ENCODE measurements around the gene CACNA2D1.
"Not testable (repeated sequence)": the region's sequence is repeated elsewhere in the genome, so short reads cannot be mapped to it uniquely, and the experiment has no call there.

CACNA2D1 gene

GRCh38 chr7:82393076-82393839 lies 50.3 kb downstream of the CACNA2D1 start:
- no peak overlapping the region for H3K4me3 ChIP-seq (ENCODE audit: low read length)
- no peak for TF ChIP-seq ZNF274 (IDR thresholded peaks at IDR 0.05; ENCODE audit: low read depth, low read length)

DNA sequence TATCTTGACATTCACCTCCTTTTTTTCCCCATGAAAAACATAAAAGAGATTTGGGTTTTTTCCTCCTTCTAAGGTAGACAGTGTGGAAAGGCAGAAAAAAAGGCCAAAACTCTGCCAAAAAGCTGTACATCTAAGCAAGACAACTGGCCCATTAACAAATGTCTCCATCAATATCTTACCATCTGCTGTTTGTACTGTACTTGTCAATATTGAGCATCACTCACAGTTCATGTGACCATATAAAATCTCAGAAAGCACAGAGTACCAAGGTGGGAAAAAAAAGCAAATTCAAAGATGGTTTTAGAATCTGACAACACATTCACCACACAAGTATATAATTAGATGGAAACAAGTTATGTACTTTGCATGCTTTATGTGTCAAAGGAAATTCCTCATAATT lies 52.6 kb downstream of the CACNA2D1 start:
- no peak for TF ChIP-seq ZNF274 (IDR thresholded peaks at IDR 0.05; ENCODE audit: low read depth, low read length)
- no peak overlapping the region for H3K4me3 ChIP-seq (ENCODE audit: low read length)

DNA sequence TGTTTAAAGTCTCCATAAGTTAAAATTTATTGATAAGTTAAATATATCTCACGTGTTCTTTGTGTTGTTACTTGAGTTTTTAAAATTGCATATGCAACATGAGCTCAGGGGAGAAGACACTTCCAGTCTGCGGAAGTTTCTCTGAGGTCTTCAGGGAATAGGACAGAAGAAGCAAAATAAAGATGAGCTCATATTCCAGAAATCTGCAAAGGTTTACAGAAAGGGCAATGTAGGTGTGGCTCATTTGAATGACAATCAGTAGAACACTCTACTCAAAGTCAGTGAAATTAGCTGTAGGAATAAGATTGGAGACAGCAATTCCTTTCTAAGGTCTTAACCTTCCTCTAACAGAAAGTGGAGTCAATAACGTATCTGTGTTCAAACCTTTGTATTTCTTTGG lies 53.7 kb downstream of the CACNA2D1 start:
- no peak for TF ChIP-seq ZNF274 (IDR thresholded peaks at IDR 0.05; ENCODE audit: low read depth, low read length)
- H3K4me3 ChIP-seq (ENCODE audit: low read length), result no peak overlapping the region

GRCh38 chr7:82388138-82388537 lies 55.4 kb downstream of the CACNA2D1 start:
- H3K4me3 ChIP-seq (ENCODE audit: low read length), result no peak overlapping the region

GRCh38 chr7:82386571-82386970 lies 57.0 kb downstream of the CACNA2D1 start:
- H3K4me3 ChIP-seq (ENCODE audit: low read length), result not testable (repeated sequence)

More at GRCh38 chr7:82388138-82388537, 55.4 kb downstream of the CACNA2D1 start:
- no peak for TF ChIP-seq ZNF274 (IDR thresholded peaks at IDR 0.05; ENCODE audit: low read depth, low read length)

DNA sequence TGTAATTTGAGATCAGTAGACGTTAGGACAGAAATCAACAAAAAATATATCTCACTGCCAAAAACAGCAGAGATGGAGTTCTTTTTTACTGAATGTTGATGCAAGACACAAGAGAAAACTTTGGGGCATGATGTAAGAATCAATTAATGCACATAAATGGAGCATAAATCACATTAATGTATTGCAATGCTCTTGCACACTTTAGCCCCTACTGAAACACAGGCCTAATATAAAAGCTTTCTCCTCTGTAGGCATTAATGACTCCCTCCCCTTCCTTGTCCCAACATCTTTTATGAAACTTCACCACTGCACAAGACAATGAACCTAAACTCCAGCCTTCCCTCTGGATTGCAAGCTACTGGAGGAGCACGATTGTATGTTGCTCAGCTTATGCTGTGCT lies 58.8 kb downstream of the CACNA2D1 start:
- H3K4me3 ChIP-seq (ENCODE audit: low read length), result no peak overlapping the region
- TF ChIP-seq ZNF274 (IDR thresholded peaks at IDR 0.05; ENCODE audit: low read depth, low read length), result no peak

DNA sequence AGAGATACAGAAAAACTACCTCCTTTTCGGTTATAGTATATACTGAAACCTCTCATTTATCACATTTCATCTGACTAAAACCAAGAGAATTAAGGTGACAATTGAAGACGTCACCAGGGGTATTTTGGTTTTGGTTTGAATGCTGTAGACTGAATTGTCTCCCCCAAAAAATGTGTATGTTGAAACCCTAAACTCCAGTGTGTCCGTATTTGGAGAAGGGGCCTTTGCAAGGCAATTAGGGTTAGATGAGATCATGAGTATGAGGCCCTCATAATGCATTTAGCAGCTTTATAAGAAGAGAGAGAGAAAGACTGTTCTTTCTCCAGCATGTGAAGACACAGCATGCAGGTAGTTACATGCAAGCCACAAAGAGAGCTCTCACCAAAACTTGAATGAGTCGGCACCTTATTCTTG lies 59.5 kb downstream of the CACNA2D1 start:
- H3K4me3 ChIP-seq (ENCODE audit: low read length), result no peak overlapping the region

DNA sequence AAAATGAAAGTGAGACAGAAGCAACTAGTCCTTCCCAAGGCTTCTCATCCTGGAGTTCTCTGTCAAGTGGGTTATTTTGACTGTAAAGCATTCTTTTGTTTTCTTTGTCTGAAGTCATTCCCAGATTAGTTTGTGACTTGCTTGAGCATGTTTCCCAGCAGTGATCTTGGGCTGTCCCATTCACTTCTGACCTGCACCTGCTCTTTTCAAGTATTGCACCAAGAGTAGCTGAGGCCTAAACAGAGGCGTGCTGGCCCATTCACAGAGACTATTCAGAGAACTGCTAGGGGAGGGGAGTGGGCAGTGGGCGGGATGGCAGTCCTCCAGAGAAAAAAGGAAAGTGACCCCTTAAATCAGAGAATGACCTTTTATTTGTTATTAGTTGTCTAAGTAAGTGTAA lies 61.3 kb downstream of the CACNA2D1 start:
- no peak overlapping the region for H3K4me3 ChIP-seq (ENCODE audit: low read length)
- no peak for TF ChIP-seq ZNF274 (IDR thresholded peaks at IDR 0.05; ENCODE audit: low read depth, low read length)

More for the DNA sequence above, 59.5 kb downstream of the CACNA2D1 start:
- TF ChIP-seq ZNF274 (IDR thresholded peaks at IDR 0.05; ENCODE audit: low read depth, low read length), result no peak

DNA sequence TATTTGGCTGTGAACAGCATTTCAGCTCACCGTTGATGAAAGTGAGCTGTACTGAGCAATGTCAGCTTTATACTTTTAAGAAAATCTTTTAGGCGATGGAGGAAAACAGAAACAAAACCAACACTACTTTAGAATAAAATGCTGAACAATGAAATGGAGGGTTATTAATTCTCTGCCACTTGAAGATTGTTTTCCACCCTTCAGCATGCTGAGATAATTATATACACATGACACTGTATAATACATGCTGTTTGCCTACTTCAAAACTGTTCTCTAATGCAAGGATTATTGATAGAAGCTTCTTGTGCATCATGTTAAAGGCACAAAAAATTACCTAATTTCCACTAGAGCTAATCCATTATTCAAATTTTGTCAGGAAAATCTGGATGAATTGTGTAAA lies 66.8 kb downstream of the CACNA2D1 start:
- TF ChIP-seq ZNF274 (IDR thresholded peaks at IDR 0.05; ENCODE audit: low read depth, low read length), result no peak
- no peak overlapping the region for H3K4me3 ChIP-seq (ENCODE audit: low read length)

DNA sequence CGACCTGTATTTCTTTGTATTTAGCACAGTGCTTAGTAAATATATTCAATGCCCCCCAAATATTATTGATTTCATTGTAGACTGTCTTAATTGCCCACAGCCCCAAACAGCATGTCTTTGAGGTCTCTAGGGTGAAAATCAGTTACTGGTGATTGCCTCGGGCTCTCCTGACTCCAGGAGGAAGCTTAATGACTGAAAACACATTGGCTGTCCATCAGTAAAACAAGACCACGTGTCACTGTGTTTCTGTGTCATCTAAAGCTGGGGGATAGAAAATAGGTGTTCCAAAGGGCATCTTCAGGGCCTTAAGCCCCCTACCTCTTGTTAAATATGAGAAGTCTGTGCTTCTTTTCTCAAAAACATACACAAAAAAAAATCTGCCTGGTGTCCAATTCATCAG lies 67.9 kb downstream of the CACNA2D1 start:
- H3K4me3 ChIP-seq (ENCODE audit: low read length), result no peak overlapping the region
- no peak for TF ChIP-seq ZNF274 (IDR thresholded peaks at IDR 0.05; ENCODE audit: low read depth, low read length)

GRCh38 chr7:82375129-82375528 lies 68.4 kb downstream of the CACNA2D1 start:
- no peak for TF ChIP-seq ZNF274 (IDR thresholded peaks at IDR 0.05; ENCODE audit: low read depth, low read length)
- no peak overlapping the region for H3K4me3 ChIP-seq (ENCODE audit: low read length)

DNA sequence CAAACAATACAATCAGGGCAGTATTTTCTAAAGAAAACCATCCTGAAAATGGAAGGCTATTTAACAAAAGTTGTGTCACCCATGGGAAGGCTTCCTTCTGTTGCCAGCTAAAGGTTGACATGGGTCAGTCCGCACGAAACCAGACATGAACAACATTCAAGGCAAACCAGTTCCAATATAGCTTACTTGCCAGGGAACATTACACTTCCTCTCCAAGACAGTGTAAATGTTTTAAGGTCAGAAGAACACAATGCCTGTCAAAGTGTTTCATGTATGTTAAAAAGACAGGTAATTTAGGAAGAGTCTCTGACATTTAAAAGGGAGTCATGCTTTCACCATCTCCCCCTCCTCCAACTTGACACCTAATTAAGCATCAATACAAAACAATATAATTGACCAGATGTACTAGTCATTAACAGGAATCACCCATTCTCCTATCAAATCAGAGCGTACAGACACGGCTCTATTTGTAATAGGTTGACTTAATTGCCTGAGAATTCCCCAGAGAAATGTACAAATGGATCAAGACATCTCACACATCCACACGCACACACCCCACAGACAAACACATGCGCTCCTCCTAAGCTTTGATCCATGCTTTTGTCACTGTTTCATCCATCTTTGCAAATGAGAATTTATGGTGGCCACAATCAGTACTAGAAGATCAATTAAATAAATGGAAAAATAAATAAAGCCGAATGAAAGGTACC lies 69.5 kb downstream of the CACNA2D1 start:
- TF ChIP-seq ZNF274 (IDR thresholded peaks at IDR 0.05; ENCODE audit: low read depth, low read length), result no peak
- H3K4me3 ChIP-seq (ENCODE audit: low read length), result no peak overlapping the region

- no peak overlapping the region for H3K4me3 ChIP-seq (ENCODE audit: low read length)
- TF ChIP-seq ZNF274 (IDR thresholded peaks at IDR 0.05; ENCODE audit: low read depth, low read length), result no peak
Measured at GRCh38 chr7:82364671-82365070, 78.9 kb downstream of the CACNA2D1 start.

GRCh38 chr7:82364048-82364447 lies 79.5 kb downstream of the CACNA2D1 start:
- no peak overlapping the region for H3K4me3 ChIP-seq (ENCODE audit: low read length)
- TF ChIP-seq ZNF274 (IDR thresholded peaks at IDR 0.05; ENCODE audit: low read depth, low read length), result no peak

DNA sequence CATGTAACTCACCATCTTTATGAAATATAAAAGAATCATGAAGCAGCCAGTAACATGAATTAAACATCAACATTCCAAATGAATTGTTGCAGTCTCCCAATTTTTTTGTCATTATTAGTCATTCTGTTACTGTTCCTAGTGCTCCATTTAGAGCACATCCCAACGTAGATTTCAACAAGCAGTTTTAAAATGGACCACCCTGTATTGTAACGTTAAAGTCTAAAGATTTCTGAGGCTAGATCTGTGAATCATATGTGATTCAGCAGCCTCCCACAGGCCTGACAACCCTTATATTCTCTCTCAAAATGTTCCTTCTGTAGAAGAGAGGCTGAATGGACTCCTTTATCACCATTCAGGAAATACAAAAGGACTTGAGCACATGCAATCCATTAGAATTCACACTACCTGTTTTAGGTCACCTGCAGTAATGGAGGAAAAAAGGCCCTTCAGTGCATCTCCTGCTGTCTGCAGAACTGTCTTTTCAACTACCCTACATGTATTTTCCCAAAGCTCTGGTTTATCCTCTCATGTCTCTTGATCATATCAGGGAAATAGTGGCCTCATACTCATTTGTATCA lies 81.4 kb downstream of the CACNA2D1 start:
- no peak for TF ChIP-seq ZNF274 (IDR thresholded peaks at IDR 0.05; ENCODE audit: low read depth, low read length)
- no peak overlapping the region for H3K4me3 ChIP-seq (ENCODE audit: low read length)
